HG03159 (cell line): ENCODE results near the gene ZNF41.
"Not testable (repeated sequence)": the region's sequence is repeated elsewhere in the genome, so short reads cannot be mapped to it uniquely, and the experiment has no call there.

Source experiments
- ATAC-seq: cut with Tn5 transposase; IDR thresholded peaks from one replicate; pipeline ENCODE4 v1.9.1; 2021; ENCODE audit warnings: mild to moderate bottlenecking, moderate library complexity; ENCODE audit not compliant: unreplicated experiment

ZNF41 gene

DNA sequence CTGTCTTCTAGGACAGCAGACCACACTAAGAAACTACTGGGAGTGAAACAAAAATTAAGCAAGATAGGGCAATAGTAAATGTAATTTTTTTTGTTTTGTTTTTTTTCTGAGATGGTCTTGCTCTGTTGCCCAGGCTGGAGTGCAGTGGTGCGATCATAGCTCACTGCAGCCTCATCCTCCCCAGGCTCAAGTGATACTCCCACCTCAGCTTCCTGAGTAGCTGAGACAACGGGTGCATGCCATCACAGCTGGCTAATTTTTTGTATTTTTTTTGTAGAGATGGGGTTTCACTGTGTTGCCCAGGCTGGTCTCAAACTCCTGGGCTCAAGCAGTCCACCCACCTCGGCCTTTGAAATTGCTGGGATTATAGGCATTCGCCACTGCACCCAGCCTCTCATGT is 9.1 kb upstream of the ZNF41 start:
- ATAC-seq: not testable (repeated sequence)

DNA sequence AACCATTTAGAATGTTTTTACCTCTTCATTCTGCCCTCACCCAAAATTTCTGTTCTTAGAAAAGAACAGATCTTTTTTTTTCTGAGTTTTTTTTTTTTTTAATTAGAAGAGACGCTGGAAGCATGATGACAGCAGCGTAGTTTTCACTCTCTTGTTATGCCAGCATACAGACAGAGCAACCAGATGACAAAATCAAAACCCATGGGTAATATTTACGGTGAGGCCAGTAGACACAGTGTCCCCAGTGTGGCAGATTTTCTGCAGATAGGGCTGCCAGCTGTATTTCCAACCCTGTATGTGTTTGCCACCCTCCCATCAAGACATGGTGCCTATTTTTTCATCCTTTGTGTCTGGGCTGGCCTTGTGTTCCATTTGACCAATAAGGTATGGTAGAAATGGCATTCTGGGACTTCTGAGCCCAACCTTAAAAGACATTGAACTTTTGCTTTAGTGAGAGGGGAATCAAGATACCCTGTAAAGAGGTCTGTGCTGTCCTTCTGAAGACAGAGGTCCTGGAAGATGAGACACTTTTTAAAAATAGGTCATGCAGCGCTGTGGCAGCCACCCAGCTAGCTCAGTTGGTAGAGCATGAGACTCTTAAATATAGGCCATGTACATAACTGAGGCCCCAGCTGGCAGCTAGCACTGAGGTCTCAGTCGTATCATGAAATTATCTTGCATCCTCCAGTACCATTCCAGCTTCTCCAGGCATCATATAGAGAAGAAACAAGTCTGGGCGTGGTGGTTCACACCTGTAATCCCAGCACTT is 6.7 kb upstream of the ZNF41 start:
- no peak for ATAC-seq

DNA sequence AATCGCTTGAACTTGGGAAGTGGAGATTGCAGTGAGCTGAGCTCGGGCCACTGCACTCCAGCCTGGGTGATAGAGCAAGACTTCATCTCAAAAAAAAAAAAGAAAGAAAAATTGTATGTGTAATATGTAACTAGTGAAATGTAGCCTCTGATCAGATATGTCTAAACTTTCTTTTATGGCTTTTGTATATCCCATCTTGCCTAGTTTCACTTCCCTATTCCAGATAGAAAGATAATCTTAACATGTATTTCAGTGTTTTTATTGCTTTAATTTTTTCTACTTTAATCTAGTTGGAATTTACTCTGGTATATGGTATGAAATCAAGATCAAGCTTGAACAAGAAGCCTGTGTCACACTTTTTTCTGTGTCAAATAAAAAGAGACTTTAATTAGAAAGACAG is 1.9 kb upstream of the ZNF41 start:
- ATAC-seq: no peak

DNA sequence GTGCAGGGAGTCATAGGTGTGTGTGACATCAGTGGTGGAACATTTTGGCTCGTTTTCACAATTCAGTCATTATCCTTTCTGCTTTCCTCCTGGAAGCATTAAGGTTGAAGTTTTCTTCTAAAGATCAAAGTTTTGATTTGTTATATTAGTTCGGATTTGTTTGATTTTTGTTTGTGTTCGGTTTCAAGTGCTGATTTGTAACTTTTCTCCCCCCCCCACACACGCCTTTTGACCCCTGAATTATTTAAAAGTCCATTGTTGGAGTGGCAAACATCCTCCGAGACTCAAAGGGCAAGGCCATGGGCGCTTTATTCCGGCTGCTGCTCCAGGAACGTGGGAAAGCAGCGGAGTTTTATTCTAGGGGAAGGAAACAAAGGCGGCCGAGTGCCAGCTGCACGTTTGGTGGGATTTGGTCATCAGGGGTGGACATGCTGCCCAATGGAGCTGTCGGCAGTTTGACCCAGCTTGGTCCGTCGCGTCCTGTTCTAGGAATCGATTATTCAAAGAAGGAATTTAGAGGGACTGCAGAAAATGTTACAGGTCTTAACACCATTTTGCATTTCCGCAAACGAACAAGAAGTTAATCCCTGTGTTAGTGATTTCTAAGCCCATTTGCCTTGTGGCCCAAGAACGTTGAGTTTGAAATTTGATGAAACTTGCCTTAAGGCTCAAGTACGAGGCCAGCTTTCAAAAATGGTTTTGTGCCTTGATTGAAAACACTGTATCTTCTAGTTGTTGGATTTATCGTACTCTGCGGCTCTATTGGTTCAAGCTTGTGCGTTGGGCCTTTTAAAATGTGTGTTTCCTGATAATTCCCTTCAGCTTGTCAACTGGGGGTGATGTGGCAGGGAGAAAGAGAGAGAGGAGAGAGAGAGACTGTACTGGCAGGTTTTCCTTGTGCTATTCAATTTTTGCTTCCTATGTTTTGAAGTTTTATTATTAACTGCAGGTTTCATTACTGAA is 565 bp upstream of the ZNF41 start:
- ATAC-seq: no peak

DNA sequence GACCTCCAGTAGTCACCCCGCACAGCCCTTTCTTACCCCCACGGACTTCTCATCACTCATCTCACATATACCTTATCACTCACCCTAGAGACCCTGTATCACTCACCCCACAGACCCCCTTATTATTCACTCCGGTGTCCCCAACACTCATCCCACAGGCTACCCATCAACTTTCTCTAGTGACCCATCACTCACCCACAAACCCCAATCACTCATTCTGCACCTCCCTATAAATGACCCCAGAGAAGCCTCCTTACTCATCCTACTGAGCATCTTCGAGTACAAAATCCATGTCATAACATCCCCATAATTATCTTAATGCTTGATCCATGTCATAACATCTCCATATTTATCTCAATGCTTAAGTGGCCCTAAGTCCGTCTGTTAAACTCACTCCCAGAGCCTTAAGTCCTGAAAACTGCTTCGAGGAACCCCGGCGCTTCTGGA is 934 bp downstream of the ZNF41 start:
- no peak for ATAC-seq

DNA sequence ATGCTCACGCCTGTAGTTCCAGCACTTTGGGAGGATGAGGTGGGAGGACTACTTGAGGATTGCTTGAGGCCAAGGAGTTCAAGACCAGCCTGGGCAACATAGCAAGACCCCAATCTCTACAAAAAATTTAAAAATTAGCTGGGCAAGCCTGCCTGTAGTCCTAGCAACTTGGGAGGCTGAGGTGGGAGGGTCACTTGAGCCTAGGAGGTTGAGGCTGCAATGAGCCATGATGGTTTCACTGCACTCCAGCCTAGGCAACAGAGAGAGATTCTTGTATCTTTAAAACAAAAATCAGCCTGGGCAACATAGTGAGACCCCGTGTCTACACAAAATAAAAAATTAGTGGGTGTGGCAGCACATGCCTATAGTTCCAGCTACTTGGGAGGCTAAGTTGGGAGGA is 1.9 kb downstream of the ZNF41 start:
- ATAC-seq: no peak

DNA sequence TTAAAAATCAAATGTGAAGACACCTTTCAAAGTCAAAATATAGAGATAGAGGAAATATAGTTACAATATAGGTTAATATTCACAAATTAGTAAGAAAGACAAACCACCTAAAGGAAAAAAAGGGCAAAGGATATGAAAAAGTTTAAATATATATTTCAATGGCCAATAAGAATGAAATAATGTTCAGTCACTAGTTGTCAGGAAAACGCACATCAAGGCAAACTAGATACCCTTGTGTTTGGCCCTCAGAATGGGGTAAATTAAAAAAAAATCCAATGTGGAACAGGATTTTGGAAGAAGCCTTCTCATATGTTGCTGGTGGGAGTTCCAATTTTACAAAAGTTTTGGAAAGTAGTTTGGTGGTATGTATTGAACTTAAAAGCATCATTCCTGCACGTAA is 2.4 kb downstream of the ZNF41 start:
- ATAC-seq: no peak

DNA sequence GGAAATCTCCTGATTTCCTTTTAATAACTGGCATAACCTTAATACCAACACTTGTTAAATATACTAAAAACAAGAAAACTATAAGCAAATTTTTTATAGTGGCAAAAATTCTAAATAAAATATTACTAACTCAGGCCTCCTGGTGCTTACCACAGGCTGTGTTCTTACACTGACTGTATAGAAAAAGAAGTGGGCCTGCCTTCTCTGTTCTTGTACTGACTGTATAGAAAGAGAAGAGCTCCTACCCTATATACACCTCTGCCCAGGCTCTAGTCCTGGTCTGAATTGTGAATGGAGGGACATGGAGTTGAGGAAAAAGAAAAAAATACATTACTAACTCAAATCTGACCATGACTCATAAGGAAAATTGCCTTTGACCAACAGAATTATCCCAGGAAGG is 7.5 kb downstream of the ZNF41 start:
- ATAC-seq: no peak

DNA sequence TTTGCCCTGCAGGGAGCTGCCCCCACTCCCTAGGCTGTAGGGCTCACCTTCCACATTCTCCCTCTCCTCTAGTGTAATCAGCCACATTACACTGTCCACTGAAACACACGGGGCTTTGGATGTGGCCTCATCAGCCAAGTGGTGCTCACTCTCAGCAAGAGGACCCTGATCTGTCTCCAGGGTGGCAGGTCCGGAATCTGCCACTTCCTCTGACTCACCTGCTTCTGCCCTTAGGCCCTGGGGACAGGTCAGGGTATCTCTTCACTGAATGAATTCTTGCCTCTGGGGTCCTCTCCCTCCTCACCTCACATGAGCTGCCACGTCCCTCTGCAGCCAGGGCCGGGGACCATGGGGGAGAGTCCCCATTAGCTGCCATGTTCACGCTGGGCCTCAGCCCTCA is 15.9 kb downstream of the ZNF41 start:
- no peak for ATAC-seq

DNA sequence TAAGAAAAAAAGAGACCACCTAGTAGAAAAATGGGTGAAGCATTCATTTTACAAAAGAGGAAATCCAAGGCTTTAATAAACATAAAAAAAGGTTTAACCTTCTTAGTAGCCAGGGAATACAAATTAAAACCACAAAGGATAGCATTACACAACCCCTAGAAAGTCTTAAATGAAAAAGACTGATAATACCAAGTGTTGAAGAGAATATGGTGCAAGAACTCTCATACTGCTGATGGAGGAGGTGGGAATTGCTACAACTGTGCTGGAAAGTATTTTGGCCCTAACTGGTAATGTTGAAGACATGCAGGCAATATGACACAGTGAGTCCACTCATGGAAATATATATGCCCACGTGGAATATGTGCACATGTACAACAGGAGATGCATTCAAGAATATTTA is 22.5 kb downstream of the ZNF41 start:
- ATAC-seq: no peak

DNA sequence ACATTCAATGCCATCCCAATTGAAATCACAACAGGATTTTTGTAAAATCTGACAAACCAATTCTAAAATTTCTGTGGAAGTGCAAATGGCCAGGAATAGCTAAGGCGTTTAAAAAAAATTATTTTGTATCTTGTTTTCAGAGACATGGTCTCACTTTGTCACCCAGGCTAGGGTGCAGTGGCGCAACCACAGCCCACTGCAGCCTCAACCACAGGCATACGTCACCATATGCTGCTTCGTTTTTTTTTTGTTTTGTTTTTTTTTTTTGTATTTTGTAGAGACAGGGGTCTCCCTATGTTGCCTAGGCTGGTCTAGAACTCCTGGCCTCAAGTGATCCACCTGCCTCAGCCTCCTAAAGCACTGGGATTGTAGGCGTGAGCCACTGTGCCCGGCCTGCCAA is 24.5 kb downstream of the ZNF41 start:
- ATAC-seq: no peak

DNA sequence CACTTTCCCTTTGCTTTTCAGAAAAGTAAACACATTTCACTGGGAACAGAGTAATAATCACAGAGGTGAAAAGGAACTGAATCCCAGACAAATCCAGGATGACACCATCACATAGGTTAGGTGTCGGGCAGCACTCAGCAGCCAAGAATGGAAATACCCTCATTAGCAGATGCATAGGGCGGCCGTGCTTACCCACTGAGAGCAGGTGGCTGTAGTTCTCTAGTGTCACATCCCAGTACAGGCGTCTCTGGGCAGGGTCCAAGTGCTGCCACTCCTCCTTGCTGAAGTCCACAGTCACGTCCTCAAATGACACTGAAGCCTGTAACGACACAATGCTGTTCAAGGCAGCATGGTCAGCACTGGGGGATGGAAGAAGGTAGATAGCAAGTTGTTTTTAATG is 26.9 kb downstream of the ZNF41 start:
- no peak for ATAC-seq

DNA sequence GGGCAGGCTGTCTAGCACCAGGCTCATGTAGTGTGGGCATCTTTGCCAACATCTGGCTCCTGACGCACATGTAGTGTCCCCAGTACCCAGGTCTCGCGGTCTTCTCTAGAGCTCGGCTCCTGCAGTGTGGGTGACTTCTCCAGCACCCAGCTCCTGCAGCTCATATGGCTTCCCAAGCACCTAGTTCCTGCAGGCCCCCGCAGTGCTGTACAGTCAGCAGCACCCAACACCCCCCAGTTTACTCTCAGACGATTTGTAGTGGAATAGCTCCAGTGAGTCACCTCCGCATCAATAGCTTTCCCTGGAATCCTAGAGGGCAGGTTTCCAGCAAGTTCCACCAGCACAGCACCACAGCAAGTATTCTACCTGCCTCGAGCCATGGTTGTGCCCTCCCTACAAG is 30.9 kb downstream of the ZNF41 start:
- no peak for ATAC-seq

DNA sequence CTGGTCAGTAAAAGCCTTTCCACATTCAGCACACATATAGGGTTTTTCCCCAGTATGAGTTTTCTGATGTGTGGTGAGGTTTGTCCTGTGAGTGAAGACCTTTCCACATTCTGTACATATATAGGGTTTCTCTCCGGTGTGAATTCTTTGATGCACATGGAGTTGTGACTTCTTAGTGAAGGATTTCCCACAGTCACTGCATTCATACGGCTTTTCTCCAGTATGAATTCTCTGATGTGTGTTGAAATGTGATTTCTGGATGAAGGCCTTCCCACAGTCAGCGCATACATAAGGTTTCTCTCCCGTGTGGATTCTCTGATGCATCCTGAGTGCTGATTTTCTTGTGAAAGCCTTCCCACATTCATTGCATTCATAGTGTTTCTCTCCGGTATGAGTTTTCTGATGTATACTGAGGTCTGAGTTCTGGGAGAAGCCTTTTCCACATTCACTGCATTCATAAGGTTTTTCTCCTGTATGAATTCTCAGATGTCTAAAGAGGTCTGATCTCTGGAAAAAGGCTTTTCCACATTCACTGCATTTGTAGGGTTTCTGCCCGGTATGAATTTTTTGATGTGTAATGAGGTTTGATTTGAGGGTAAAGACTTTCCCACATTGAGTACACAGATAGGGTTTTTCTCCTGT is 34.7 kb downstream of the ZNF41 start:
- ATAC-seq: no peak

DNA sequence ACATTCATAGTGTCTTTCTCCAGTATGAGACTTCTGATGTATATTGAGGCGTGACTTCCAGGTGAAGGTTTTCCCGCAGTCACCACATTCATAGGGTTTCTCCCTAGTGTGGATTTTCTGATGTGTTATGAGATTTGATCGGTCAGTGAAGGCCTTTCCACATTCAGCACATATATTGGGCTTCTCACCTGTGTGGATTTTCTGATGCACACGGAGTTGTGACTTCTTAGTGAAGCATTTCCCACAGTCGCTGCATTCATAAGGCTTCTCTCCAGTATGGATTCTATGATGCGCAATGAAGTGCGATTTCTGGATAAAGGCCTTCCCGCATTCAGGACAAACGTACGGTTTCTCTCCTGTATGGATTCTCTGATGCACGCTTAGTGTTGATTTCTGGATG is 35.4 kb downstream of the ZNF41 start:
- ATAC-seq: no peak

DNA sequence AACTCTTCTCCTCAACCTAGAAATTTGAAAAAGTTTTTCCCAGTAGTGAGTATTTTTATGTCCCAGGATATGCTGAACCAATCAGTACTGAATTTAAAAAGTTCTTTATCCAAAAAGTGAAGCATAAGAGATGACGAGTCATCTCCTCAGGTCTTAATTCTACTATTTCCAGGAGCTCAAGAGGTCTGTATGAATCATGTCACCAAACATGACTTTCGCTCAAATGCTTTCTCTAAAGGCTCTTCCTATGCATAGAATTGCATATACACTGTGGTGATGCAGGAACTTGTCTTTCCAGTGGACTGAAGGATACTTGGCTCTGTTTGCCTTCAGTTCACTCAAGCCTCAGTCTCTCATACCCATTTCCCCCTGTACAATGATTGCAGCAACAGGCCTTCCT is 36.1 kb downstream of the ZNF41 start:
- ATAC-seq: no peak

DNA sequence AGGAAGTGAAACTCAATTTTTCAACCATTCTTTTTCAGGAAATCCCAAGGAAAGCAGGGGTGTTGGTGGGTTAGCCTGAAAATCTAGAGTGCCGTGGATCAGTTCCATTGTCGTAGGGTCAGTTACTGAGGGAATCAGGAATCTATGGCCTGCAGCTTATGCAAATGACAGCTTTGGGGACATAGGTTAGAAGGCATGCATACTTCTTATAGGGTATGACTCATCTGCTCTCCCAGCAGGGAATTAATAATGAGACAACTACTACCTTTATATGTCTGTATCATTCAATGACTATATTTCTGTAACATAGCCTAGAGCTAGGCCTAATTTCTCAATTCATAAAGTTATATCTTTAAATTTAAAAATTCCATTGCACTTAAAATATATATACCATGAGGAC is 36.6 kb downstream of the ZNF41 start:
- ATAC-seq: no peak

DNA sequence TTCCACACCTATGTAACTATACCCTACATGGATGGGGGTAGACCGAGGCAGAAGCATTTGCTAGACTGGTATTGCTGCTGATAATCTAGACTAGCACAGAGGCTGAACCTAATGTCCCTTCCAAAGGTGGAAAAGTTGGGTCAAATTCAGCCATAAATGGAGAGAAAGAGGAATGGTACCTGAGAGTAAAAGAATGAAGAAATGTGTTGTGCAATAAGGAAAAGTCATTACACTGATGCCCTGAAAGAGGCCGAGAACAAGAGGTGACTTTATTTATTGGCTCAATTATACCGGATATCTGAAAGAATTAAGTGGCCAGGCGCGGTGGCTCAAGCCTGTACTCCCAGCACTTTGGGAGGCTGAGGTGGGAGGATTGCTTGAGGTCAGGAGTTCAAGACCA is 52.1 kb downstream of the ZNF41 start:
- no peak for ATAC-seq

DNA sequence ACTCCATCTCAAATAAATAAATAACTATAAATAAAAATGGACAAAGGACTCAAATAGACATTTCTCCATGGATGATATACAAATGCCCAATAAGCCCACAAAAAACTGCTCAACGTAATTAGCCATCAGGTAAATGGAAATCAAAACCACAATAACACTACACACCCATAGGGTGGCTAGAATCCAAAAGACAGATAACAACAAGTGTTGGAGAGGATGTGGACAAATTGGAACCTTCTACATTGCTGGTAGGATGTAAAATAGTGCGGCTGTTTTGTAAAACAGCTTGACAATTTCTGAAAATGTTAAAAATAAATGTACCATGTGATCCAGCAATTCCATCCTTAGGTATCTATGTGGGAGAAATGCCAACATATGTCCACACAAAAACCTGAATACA is 60.6 kb downstream of the ZNF41 start:
- no peak for ATAC-seq

DNA sequence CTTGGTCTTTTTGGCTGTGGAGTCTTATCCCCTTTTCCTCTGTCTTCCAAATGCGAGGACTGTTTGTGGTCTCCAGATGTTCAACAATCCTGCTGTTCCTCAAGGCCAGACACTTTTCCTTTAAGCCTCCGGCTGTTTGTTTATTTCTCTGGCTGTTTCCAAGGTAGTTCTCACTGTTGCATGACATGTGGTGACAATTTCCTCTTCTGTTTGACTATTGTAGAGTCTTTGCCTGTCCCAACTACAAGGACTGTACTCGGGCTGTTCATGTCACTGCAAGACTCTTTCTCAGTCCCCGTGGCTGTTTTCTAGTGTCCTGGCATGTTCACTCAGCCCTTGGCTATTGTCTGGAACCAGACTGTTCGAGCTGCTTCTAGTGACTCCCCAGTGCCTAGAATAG is 62.1 kb downstream of the ZNF41 start:
- ATAC-seq: no peak

DNA sequence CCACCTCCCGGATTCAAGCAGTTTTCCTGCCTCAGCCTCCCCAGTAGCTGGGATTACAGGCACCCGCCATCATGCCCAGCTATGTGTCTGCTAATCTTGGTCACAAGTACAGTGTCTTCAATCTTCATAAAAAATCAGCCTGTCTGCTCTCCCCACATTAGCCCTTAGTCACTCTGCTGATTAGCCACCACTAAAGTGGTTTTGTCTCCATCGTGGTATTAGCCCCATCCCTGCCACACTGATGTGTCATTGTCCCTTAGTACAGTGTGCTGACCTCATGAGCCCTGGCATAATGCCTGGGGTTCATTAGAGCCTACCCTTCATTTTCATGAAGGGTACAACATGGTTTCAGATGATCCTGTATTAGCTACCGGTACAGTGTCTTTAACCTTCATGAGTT is 62.8 kb downstream of the ZNF41 start:
- no peak for ATAC-seq

DNA sequence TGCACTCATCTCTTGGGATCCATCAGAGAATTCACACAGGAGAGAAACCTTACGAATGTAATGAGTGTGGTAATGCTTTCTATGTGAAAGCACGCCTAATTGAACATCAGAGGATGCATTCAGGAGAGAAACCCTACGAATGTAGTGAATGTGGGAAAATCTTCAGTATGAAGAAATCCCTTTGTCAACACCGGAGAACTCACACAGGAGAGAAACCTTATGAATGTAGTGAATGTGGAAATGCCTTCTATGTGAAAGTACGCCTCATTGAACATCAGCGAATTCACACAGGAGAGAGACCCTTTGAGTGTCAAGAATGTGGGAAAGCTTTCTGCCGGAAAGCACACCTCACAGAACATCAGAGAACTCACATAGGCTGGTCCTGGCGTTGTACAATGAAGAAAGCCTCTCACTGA is 69.8 kb downstream of the ZNF41 start:
- no peak for ATAC-seq
